ENCODE measurements around the gene HOXA5.

Gene HOXA5

GRCh38 chr7:27139334-27140125, 4.0 kb downstream of the HOXA5 start:
- no peak for ATAC-seq
- TF ChIP-seq ZNF70 (CRISPR knock-in tag; IDR thresholded peaks at IDR 0.05), result no peak
- no peak for TF ChIP-seq ZNF565 (CRISPR knock-in tag; conservative IDR thresholded peaks at IDR 0.05; ENCODE audit: low read depth)
- TF ChIP-seq ZFP30 (CRISPR knock-in tag; IDR thresholded peaks at IDR 0.05), result no peak

GRCh38 chr7:27138985-27139333, 4.5 kb downstream of the HOXA5 start:
- no peak for ATAC-seq
- TF ChIP-seq ZNF70 (CRISPR knock-in tag; IDR thresholded peaks at IDR 0.05) (no peak), ZFP30 (CRISPR knock-in tag; IDR thresholded peaks at IDR 0.05) (no peak), ZNF8 (CRISPR knock-in tag; IDR thresholded peaks at IDR 0.05) (no peak), CREB5 (CRISPR knock-in tag; IDR thresholded peaks at IDR 0.05; ENCODE audit: low read depth) (no peak), PATZ1 (CRISPR knock-in tag; IDR thresholded peaks at IDR 0.05; ENCODE audit: borderline replicate concordance) (no peak), ZFP3 (CRISPR knock-in tag; IDR thresholded peaks at IDR 0.05) (no peak), ZNF565 (CRISPR knock-in tag; conservative IDR thresholded peaks at IDR 0.05; ENCODE audit: low read depth) (no peak), POU6F1 (CRISPR knock-in tag; IDR thresholded peaks at IDR 0.05; ENCODE audit: borderline replicate concordance, low read depth) (no peak)

GRCh38 chr7:27138472-27138871, 5.0 kb downstream of the HOXA5 start:
- ATAC-seq, result no peak
- no peak for TF ChIP-seq BACH2 (CRISPR knock-in tag; IDR thresholded peaks at IDR 0.05; ENCODE audit: borderline replicate concordance)
- TF ChIP-seq PPARA (CRISPR knock-in tag; IDR thresholded peaks at IDR 0.05; ENCODE audit: borderline replicate concordance), result no peak
- no peak for TF ChIP-seq ZNF70 (CRISPR knock-in tag; IDR thresholded peaks at IDR 0.05)
- TF ChIP-seq RARB (CRISPR knock-in tag; IDR thresholded peaks at IDR 0.05), result no peak
- TF ChIP-seq ZNF8 (CRISPR knock-in tag; IDR thresholded peaks at IDR 0.05), result no peak
- no peak for TF ChIP-seq CSDC2 (CRISPR knock-in tag; IDR thresholded peaks at IDR 0.05)
- no peak for TF ChIP-seq CSRNP3 (CRISPR knock-in tag; IDR thresholded peaks at IDR 0.05)
- no peak for TF ChIP-seq ZFP3 (CRISPR knock-in tag; IDR thresholded peaks at IDR 0.05)
- no peak for TF ChIP-seq TOX (CRISPR knock-in tag; IDR thresholded peaks at IDR 0.05; ENCODE audit: borderline replicate concordance)
- TF ChIP-seq ZNF565 (CRISPR knock-in tag; conservative IDR thresholded peaks at IDR 0.05; ENCODE audit: low read depth), result no peak
- no peak for TF ChIP-seq ESRRG (CRISPR knock-in tag; IDR thresholded peaks at IDR 0.05)
- TF ChIP-seq TCF4 (CRISPR knock-in tag; IDR thresholded peaks at IDR 0.05; ENCODE audit: borderline replicate concordance), result no peak
- no peak for TF ChIP-seq SNAI2 (CRISPR knock-in tag; IDR thresholded peaks at IDR 0.05)
- TF ChIP-seq PATZ1 (CRISPR knock-in tag; IDR thresholded peaks at IDR 0.05; ENCODE audit: borderline replicate concordance), result no peak
- TF ChIP-seq OSR1 (CRISPR knock-in tag; IDR thresholded peaks at IDR 0.05), result no peak
- TF ChIP-seq ZC3H10 (CRISPR knock-in tag; IDR thresholded peaks at IDR 0.05), result no peak
- TF ChIP-seq CREB5 (CRISPR knock-in tag; IDR thresholded peaks at IDR 0.05; ENCODE audit: low read depth), result no peak
